Measurements from ENCODE around the gene MAPKAP1. TPM values are rescaled to one million over a fixed set of nuclear protein-coding genes. Genes with fewer than 3 reads are reported as not detected.

MAPKAP1 gene
- total RNA-seq, 1 experiment from 2014 or later: 55.5 TPM

DNA sequence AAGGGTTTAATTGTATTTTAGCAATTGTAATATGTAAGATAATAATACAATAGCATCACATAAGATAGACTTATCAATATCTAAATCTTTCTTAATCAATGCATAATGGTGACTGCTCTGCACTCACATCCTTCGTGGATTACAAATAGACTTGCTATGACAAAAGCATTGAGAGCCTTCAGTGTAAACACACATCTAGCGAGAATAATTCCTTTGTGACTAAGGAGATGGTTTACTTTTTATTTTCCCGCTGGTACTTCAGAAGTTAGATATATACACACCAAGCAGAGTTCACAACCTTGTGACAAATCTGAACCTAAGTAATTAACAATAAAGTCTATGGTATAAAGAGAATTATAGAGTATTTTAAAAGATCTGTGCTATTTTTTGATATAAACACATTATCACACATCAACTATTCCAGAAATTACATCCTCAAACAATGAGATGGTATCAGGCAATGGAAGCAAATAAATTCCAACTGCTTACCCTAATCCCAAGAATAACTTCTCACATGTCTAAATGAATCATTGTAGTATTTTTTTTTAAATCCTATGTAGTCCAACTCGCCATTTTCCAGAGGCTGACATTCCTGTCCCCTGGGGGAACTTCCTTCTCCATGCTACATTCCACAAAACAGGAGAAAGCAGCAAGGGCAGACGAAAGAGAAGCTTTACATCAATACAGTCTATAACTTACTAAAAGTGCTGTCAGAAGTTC is 51.2 kb downstream of the MAPKAP1 start:
- CTCF ChIA-PET: no interaction called here
- no peak overlapping the region for H3K27ac Mint-ChIP-seq (ENCODE audit: unreplicated experiment)
- no TSS peak for BruUV-seq (replicated peaks)
- no peak overlapping the region for H3K4me3 Mint-ChIP-seq (ENCODE audit: low read depth, unreplicated experiment)
- no peaks in the 10 kb centered on the region for H3K36me3 Mint-ChIP-seq (ENCODE audit: insufficient read depth, unreplicated experiment)
- no peaks in the 10 kb centered on the region for H3K4me1 Mint-ChIP-seq (ENCODE audit: low read depth, unreplicated experiment)
- no peaks in the 10 kb centered on the region for H3K9me3 Mint-ChIP-seq (ENCODE audit: low read depth, unreplicated experiment)
- intact Hi-C loops (cut with micrococcal nuclease; ENCODE audit: unreplicated experiment): no loop called here
- TF ChIP-seq CTCF (IDR thresholded peaks at IDR 0.05; ENCODE audit: unreplicated experiment): no peak
- DNase-seq: no peak
- H3K27me3 Mint-ChIP-seq (ENCODE audit: unreplicated experiment): no peaks in the 10 kb centered on the region

GRCh38 chr9:125655066-125655633 is 51.9 kb downstream of the MAPKAP1 start:
- intact Hi-C loops (cut with micrococcal nuclease; ENCODE audit: unreplicated experiment): no loop called here
- no peak for TF ChIP-seq CTCF (IDR thresholded peaks at IDR 0.05; ENCODE audit: unreplicated experiment)
- BruUV-seq (replicated peaks): no TSS peak
- CTCF ChIA-PET: no interaction called here
- H3K27ac Mint-ChIP-seq (ENCODE audit: unreplicated experiment): no peak overlapping the region
- no peaks in the 10 kb centered on the region for H3K27me3 Mint-ChIP-seq (ENCODE audit: unreplicated experiment)
- no peak overlapping the region for H3K4me3 Mint-ChIP-seq (ENCODE audit: low read depth, unreplicated experiment)
- H3K9me3 Mint-ChIP-seq (ENCODE audit: low read depth, unreplicated experiment): no peaks in the 10 kb centered on the region
- no peak for DNase-seq
- H3K36me3 Mint-ChIP-seq (ENCODE audit: insufficient read depth, unreplicated experiment): no peaks in the 10 kb centered on the region
- peaks cover 4% of the 10 kb centered on the region for H3K4me1 Mint-ChIP-seq (ENCODE audit: low read depth, unreplicated experiment)

DNA sequence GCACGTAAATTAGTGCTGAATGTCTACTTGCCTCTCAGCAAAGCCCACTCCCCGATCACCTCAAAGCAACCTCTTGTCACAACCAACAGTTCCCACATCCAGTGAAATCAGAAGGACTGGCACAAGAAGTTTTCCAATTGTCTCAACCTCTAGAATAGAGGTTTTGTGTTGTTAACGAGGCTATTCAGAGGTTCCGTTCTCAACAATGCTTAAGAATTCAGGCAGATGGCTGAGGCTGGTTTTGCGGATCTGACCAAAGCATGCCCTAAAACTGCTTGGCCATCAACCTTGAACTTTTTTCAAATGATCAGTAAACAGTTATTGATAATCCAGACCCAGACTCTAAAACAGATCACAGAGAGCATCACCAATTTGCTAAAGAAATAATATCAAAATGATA is 52.9 kb downstream of the MAPKAP1 start:
- TF ChIP-seq CTCF (IDR thresholded peaks at IDR 0.05; ENCODE audit: unreplicated experiment): no peak
- intact Hi-C loops (cut with micrococcal nuclease; ENCODE audit: unreplicated experiment): no loop called here
- CTCF ChIA-PET: no interaction called here
- Mint-ChIP-seq H3K27ac (ENCODE audit: unreplicated experiment) (no peak overlapping the region), H3K4me1 (ENCODE audit: low read depth, unreplicated experiment) (peaks cover 14% of the 10 kb centered on the region), H3K27me3 (ENCODE audit: unreplicated experiment) (no peaks in the 10 kb centered on the region), H3K4me3 (ENCODE audit: low read depth, unreplicated experiment) (no peak overlapping the region), H3K9me3 (ENCODE audit: low read depth, unreplicated experiment) (no peaks in the 10 kb centered on the region), H3K36me3 (ENCODE audit: insufficient read depth, unreplicated experiment) (no peaks in the 10 kb centered on the region)
- BruUV-seq (replicated peaks): no TSS peak
- no peak for DNase-seq

DNA sequence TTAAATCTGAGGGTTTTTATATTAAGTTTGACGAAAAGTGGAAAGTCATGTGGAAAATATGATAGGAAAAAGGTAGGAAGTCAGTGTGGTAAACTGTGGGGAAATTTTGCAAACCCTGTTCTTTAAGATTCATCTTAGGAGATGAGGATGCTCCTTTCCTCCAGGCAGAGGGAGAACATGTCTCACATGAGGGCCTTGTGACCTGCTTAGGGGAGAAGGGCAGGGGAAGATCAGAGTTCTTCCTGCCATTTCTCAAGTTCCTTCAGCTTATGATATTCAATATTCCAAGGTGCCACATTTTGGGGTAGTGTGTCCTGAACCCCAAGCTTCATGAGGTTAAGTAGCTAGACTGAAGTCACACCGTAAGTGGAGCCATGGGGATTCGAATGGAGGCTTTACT is 53.7 kb downstream of the MAPKAP1 start:
- TF ChIP-seq CTCF (IDR thresholded peaks at IDR 0.05; ENCODE audit: unreplicated experiment): no peak
- CTCF ChIA-PET: no interaction called here
- Mint-ChIP-seq H3K4me1 (ENCODE audit: low read depth, unreplicated experiment) (peaks cover 14% of the 10 kb centered on the region), H3K36me3 (ENCODE audit: insufficient read depth, unreplicated experiment) (no peaks in the 10 kb centered on the region), H3K27ac (ENCODE audit: unreplicated experiment) (no peak overlapping the region), H3K27me3 (ENCODE audit: unreplicated experiment) (no peaks in the 10 kb centered on the region), H3K9me3 (ENCODE audit: low read depth, unreplicated experiment) (no peaks in the 10 kb centered on the region), H3K4me3 (ENCODE audit: low read depth, unreplicated experiment) (no peak overlapping the region)
- intact Hi-C loops (cut with micrococcal nuclease; ENCODE audit: unreplicated experiment): no loop called here
- BruUV-seq (replicated peaks): no TSS peak
- no peak for DNase-seq

Data from Calu3 (cell line).